ENCODE results near the gene FRG2. TPM values are rescaled to one million over a fixed set of nuclear protein-coding genes. Genes with fewer than 3 reads are reported as not detected.
A peak's percentile ranks its signal among the peaks of the same experiment; 100 is the strongest.
"Not testable (repeated sequence)": the region's sequence is repeated elsewhere in the genome, so short reads cannot be mapped to it uniquely, and the experiment has no call there.

Gene FRG2
- not detected in 2 replicates for total RNA-seq

GRCh38 chr4:190027156-190027555, at the start of gene FRG2:
Gene FRG2 (minus strand): TSS chr4:190027256. CDS start chr4:190027204, 52 bp downstream.
- not testable (repeated sequence) for DNase-seq (ENCODE audit: low read depth in 2 of 2)

GRCh38 chr4:190068351-190068750, 41.3 kb upstream of the FRG2 start:
- not testable (repeated sequence) for DNase-seq (ENCODE audit: low read depth in 2 of 2)

DNA sequence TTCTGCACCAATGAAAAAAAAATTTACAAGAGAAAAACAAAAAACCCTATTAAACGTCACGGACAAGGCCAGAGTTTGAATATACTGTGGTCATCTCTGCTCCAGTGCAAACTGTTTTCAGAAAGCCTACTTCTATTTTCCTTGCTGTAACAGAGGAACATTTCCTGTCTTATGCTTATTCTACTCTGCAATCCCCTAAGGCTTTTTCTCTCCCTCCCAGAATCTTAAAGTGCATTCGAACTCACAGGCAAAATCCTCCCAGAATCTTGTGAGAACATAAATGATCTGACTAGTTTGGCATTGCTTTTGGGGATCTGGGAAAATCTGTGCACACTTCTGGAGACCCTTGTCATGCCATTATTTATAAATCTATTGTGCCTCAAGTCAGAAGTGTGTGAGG, 37.7 kb upstream of the FRG2 start:
- DNase-seq (ENCODE audit: low read depth in 2 of 2), result not testable (repeated sequence)

GRCh38 chr4:190064342-190064741, 37.3 kb upstream of the FRG2 start, which contains the start of gene DBET:
Gene DBET (plus strand): TSS chr4:190064502.
- not testable (repeated sequence) for DNase-seq (ENCODE audit: low read depth in 2 of 2)

GRCh38 chr4:190058997-190059396, 31.9 kb upstream of the FRG2 start:
- DNase-seq (ENCODE audit: low read depth in 2 of 2), result not testable (repeated sequence)

- not testable (repeated sequence) for DNase-seq (ENCODE audit: low read depth in 2 of 2)
Observed at GRCh38 chr4:190049378-190050239, 22.6 kb upstream of the FRG2 start.

GRCh38 chr4:190047627-190048026, 20.6 kb upstream of the FRG2 start:
- DNase-seq (ENCODE audit: low read depth in 2 of 2), result not testable (repeated sequence)

- not testable (repeated sequence) for DNase-seq (ENCODE audit: low read depth in 2 of 2)
Observed at GRCh38 chr4:190040873-190041272, 13.8 kb upstream of the FRG2 start.

GRCh38 chr4:190037704-190038388, 10.8 kb upstream of the FRG2 start:
- not testable (repeated sequence) for DNase-seq (ENCODE audit: low read depth in 2 of 2)

- DNase-seq (ENCODE audit: low read depth in 2 of 2), result not testable (repeated sequence)
Observed at GRCh38 chr4:190031264-190031663, 4.2 kb upstream of the FRG2 start.

GRCh38 chr4:190022614-190023281, 4.3 kb downstream of the FRG2 start:
- not testable (repeated sequence) for DNase-seq (ENCODE audit: low read depth in 2 of 2)

- not testable (repeated sequence) for DNase-seq (ENCODE audit: low read depth in 2 of 2)
Observed at GRCh38 chr4:190021973-190022372, 5.1 kb downstream of the FRG2 start.

GRCh38 chr4:190020790-190021717, 6.0 kb downstream of the FRG2 start:
- DNase-seq (ENCODE audit: low read depth in 2 of 2), result peak in 1 of 2 donors; percentile 24

DNA sequence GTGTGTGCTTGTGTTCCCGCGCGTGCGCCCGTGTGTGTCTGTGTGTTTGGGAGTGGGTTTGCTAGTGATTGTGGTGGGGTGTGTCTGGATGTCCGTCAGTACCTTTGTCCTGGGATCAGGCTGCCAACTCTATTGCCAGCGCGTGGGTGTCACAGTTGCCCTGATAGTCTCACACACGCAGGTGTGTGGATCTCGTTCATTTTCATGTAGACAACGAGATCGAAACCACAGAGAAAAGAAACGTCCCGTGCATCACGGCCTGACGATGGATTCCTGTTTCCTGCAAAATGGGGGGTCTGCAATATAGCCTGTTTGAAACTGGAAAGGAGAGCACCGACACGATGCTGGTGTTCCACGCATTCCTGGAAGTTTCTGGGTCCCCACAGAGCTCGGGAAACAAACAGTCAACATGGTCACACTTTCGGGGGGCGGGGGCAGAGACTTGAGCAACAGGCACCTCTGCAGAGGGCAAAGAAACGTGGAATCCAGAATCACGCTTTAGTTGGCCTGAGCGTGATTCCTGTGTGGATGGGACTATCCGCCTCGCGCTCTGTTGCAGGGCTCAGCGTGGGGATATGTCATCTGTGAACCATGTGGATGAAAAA, 7.1 kb downstream of the FRG2 start:
- DNase-seq (ENCODE audit: low read depth in 2 of 2), result not testable (repeated sequence)

DNA sequence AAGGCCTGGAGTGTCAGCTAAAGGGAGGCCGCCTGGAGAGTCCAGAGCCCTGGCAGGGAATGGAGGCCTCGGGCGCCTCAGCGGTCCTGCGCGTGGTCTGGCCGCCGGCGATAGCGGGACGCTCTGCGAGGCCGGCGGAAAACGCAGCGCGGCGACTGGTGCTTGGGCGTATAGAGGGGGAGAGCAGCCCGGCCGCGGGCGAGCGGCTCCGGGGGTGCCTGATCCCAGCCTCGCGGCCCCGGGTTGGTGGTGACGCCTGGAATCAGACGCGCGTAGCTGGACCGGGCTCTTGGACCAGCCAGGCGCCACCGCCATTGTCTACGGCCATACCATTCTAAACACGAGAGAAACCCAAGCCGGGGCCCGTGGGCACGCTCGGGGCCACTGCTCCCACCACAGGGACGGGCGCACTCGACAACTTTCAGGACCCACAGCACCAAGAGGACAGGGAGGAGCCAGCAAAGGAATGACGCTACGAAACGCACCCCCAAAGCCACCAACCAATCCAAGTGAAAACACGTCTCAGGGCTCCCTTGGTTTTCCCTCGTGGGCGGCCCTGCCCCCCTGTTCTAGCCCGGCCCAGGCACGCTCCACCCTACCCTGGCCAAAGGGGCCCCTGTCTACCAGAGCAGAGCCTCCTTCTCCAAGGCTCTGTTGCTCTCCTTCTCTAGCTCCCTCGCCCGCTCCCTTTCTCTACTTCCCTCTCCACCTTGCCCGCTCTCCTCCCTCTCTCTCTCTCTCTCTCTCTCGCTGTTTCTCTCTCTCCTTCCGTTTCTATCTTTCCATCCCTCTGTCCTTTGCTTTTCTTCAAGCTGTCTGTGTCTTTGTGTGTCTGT, 7.8 kb downstream of the FRG2 start:
- no peak for DNase-seq (ENCODE audit: low read depth in 2 of 2)

DNA sequence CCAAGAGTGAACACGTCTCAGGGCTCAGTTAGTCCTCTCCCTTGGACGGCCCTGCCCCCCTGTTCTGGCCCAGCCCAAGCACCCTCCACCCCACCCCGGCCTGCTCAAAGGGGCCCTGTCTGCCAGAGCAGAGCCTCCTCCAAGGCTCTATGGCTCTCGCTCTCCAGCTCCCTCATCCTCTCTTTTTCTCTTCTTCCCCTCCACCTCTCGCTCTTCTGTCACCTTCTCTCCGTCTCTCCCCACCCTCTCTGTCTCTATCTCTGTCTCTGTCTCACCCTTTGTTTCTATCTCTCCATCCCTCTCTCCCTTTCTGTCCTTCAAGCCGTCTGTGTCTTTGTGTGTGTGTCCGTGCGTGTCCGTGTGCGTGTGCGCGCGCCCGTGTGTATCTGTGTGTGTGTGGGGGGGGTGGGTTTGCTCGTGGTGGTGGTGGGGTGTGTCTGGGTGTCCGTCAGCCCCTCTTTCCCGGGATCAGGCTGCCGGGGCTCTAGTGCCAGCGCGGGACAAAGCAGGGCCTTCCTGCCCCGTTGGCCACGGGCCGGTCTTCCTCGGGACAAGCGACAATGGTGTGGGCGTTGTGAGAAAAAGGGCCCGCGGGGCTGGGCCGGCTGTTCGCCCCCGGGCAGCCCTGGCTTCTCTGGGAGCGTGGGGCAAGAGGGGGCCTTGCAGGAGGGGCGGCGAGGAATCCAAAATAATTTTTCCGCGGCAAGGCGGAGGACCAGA, 8.7 kb downstream of the FRG2 start:
- no peak for DNase-seq (ENCODE audit: low read depth in 2 of 2)

GRCh38 chr4:190017357-190018200, 9.5 kb downstream of the FRG2 start:
- DNase-seq (ENCODE audit: low read depth in 2 of 2), result no peak
